GM12873 (cell line): ENCODE results near the gene NYAP2.
A peak's percentile ranks its signal among the peaks of the same experiment; 100 is the strongest.

Experiments used
- TF ChIP-seq, protein P1 (sequence below): IDR thresholded peaks from 2 replicates; pipeline ENCODE4 v1.5.1; 2012; ENCODE audit warnings: low read depth, mild to moderate bottlenecking, moderate library complexity, low read length, control low read depth; ENCODE audit not compliant: insufficient read depth; ENCODE audit errors: missing control alignments

The NYAP2 gene

DNA sequence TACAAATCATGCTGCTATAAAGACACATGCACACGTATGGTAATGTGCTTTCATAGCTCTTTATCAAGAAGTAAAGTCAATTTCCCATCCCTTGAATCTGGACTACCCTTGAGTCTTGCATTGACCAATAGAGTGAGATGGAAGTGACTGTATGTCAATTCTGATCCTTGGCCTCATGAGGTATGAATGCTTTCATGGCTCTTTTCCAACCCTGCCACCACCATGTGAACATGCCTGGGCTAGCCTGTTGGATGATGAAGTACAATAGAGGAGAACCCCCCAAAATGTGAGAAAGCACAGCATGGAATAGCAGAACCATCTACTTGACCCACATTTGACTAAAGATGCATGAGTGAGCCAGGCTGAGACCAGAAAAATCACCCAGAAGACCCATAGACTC lies 237.0 kb downstream of the NYAP2 start:
- TF ChIP-seq, protein P1, sequence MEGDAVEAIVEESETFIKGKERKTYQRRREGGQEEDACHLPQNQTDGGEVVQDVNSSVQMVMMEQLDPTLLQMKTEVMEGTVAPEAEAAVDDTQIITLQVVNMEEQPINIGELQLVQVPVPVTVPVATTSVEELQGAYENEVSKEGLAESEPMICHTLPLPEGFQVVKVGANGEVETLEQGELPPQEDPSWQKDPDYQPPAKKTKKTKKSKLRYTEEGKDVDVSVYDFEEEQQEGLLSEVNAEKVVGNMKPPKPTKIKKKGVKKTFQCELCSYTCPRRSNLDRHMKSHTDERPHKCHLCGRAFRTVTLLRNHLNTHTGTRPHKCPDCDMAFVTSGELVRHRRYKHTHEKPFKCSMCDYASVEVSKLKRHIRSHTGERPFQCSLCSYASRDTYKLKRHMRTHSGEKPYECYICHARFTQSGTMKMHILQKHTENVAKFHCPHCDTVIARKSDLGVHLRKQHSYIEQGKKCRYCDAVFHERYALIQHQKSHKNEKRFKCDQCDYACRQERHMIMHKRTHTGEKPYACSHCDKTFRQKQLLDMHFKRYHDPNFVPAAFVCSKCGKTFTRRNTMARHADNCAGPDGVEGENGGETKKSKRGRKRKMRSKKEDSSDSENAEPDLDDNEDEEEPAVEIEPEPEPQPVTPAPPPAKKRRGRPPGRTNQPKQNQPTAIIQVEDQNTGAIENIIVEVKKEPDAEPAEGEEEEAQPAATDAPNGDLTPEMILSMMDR: no peak

DNA sequence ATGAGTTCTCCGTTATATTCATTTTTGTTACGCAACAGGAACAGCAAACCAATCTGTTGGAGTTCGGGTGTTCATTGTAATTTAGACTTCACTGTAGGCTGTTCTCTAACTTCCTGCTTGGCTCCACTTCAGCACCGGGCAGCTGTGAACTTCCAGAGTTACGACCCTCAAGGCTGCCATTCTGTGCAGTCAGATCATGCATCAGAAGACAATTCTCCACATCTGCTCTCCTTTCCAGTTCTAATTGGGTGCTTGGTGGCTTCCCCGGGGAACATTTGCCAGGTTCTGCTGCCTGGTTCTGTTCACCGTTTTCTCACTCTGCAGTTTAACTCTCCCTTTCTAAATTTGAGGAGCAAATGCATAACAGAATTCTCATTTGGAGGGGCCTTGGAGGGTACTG lies 237.7 kb downstream of the NYAP2 start:
- TF ChIP-seq, protein P1: no peak

DNA sequence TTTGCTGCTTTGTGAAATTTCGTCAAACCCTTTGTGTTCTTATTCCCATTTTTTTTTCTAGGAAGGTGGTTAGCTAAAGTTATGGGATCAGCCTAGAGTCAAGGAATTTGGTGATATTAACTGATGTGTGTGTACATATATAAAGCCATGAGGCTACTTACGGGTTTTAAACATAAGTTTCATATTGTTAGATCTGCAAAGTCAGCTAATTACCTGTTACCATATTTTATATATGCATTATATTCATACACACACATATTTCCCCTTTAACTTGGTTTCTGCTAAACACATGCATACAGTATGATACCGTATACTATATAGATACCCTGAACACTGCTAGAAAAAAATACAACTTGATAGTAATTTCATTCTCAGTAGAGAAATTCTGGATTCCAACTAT lies 241.0 kb downstream of the NYAP2 start:
- TF ChIP-seq, protein P1: no peak

DNA sequence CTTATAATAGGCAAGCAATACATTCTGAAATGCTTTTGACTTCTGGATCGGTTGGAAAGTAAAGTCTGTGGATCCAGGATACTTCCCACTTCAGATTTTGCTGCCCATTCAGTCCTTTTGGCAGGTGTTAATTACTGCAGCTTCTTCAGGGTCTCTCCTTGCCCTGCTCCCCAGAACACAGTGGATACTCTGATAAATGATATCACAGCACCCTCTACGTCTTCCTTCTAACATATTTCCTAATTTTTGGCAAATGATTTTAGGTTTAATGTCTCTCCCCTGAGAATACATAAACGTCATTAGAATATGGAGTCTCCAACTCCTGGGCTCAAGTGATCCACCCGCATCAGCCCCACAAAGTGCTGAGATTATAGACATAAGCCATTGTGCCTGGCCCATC lies 249.8 kb downstream of the NYAP2 start:
- TF ChIP-seq, protein P1: no peak

DNA sequence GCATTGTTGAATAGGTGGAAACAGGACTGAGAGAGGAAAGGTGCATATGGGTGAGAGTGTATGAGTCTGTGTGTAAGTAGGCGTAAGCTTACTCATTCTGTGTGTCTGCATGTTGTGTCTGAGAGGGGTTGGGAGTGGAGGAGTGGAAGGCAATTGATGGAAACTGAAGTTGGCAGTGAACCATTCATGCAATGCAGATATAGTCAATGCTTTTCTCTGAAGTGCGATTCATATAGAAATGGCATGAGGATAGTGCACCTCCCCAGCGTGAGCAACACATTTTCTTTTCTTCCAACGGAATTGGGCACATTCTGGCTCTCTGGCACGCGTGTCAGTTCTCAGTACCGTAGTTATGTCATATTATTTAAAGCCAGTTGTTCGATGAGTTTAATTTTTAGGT lies 250.5 kb downstream of the NYAP2 start:
- TF ChIP-seq, protein P1: no peak

DNA sequence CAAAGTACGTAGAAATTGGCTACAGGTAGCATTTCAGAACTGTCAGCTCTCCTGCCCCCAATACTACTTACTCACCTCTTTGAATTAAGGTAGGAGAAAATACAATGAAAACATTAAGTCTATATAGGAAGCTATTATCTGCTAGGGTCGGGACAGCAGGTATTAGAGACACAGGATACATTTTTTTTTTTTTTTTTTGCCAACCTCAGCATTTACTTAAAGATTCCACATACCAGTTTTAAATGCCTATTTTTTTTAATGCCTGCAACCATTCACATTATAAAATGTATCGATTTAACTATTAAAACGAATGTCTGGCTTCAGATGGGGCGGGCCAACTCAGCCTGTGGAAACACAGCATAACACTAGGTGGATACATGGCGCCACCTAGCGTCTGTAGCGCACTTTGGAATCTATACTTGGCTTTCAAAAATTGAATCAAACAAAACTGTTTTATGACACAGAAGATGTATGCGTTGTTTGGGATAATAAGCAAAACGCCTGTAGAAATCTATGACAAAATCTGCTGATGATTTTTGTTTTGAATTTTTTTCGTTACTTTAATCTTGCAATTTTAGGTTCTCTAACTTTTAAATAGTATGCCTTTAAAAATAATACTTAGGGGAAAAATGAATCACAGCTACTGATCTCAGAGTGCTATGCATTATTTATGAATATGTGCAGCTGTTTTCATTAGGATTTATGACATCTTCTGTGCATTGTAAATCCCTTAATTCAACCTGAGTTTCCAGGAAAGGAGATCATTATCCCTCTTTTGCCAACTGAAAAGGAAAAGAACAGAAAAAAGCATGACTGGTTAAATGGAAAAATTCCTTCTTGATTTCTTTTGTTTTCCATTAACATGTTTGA lies 261.0 kb downstream of the NYAP2 start:
- TF ChIP-seq, protein P1: peak; percentile 82

DNA sequence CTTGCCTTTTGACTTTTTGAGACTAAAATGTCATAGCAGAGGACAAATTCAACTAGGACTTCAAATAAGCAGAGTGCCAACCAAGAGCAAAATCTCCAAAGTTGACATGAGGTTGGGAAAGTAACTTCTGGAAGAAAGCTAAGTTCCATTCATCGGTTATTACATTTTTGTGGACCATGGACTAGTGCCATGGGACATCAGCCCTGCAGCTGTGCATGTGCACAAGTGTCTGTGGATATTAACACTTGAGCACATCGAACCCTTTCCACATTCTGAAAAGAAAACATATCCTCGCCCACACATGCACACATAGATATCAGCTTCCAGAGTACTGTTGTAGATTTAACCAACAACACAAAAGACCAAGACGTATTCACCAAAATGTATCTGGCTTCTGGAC lies 262.6 kb downstream of the NYAP2 start:
- TF ChIP-seq, protein P1: no peak
